Left cardiac atrium (tissue), 4 donors: ENCODE data around the gene SLC16A2. TPM values are rescaled to one million over a fixed set of nuclear protein-coding genes. Genes with fewer than 3 reads are reported as not detected.
"Not testable (repeated sequence)": the region's sequence is repeated elsewhere in the genome, so short reads cannot be mapped to it uniquely, and the experiment has no call there.

Source experiments
- ATAC-seq, 2 donors: fragments of 200-7000 bp; cut with Tn5 transposase; one replicate each; pipeline ENCODE4 v1.9.1; 2020; ENCODE audit warnings: mild to moderate bottlenecking in 2 of 2, moderate library complexity in 2 of 2
- DNase-seq: peaks from one replicate; pipeline ENCODE4 v3.0.0-alpha.2; 2020
- intact Hi-C, 2 donors: fragments of 100-400 bp; cut with DNase I; formaldehyde crosslinking; loops; one replicate each; pipeline versions ENCODE4 v1.14.1 to v1.15.1; 2022 to 2023
- total RNA-seq, 2 donors: library from RNA; stranded (reverse); fragmentation: NEBNext Ultra II Directional; extraction: Animal tissue kit (Norgen Biotek cat#: 25700); gene quantifications; one replicate each; pipeline ENCODE4 v1.2.1, GENCODE V29; 2021
- donor health status: DM: no; HTN: yes; CAD: no.
- donor health status: DM: no; HTN: yes; CAD: no; lungs with severe emphysema.
- donor health status: DM: yes; HTN: yes; CAD: no.
- donor health status: Dilated cardiomyopathy.

The SLC16A2 gene
- total RNA-seq, 2 donors from 2014 or later = 9.1 to 12.3 TPM

- intact Hi-C loops = no loop called here
- DNase-seq (no peak), ATAC-seq (no peak)
These were observed 72.5 kb downstream of the SLC16A2 start for GRCh38 chrX:74493806-74494205.

- no peak for ATAC-seq
- intact Hi-C loops = no loop called here
- DNase-seq = no peak
These were observed 77.6 kb downstream of the SLC16A2 start for GRCh38 chrX:74498924-74499323.

- ATAC-seq = no peak
- DNase-seq = no peak
- intact Hi-C loops = no loop called here
These were observed 78.8 kb downstream of the SLC16A2 start for GRCh38 chrX:74500067-74500466.

- DNase-seq (no peak), ATAC-seq (no peak)
- intact Hi-C loops = no loop called here
These were observed 79.3 kb downstream of the SLC16A2 start for GRCh38 chrX:74500555-74500954.

- ATAC-seq = no peak
- no peak for DNase-seq
- intact Hi-C loops = no loop called here
These were observed 84.1 kb downstream of the SLC16A2 start for GRCh38 chrX:74505437-74505836.

- intact Hi-C loops = no loop called here
- DNase-seq = no peak
- ATAC-seq = no peak
These were observed 85.2 kb downstream of the SLC16A2 start for GRCh38 chrX:74506317-74507115.

- no peak for DNase-seq
- intact Hi-C loops = no loop called here
- no peak for ATAC-seq
These were observed 85.9 kb downstream of the SLC16A2 start for GRCh38 chrX:74507191-74507590.

GRCh38 chrX:74509989-74510388 lies 88.7 kb downstream of the SLC16A2 start:
- DNase-seq (no peak), ATAC-seq (peak in 1 of 2 donors; percentile 74)
- intact Hi-C loops = no loop called here

- ATAC-seq (no peak), DNase-seq (no peak)
- intact Hi-C loops = no loop called here
These were observed 89.1 kb downstream of the SLC16A2 start for GRCh38 chrX:74510401-74510800.

- intact Hi-C loops = no loop called here
- ATAC-seq = no peak
- DNase-seq = no peak
These were observed 90.4 kb downstream of the SLC16A2 start for GRCh38 chrX:74511704-74512103.

GRCh38 chrX:74514384-74514783 lies 93.1 kb downstream of the SLC16A2 start:
- ATAC-seq (no peak), DNase-seq (no peak)
- intact Hi-C loops = no loop called here

GRCh38 chrX:74515356-74515755 lies 94.1 kb downstream of the SLC16A2 start:
- intact Hi-C loops = no loop called here
- no peak for DNase-seq
- no peak for ATAC-seq

- ATAC-seq, DNase-seq, intact Hi-C loops: not testable (repeated sequence)
These were observed 94.7 kb downstream of the SLC16A2 start for GRCh38 chrX:74516013-74516412.

- intact Hi-C loops = no loop called here
- DNase-seq (peak; percentile 43), ATAC-seq (peak; percentile 28 to 40)
These were observed 98.6 kb downstream of the SLC16A2 start for GRCh38 chrX:74519870-74520269.

GRCh38 chrX:74520291-74520690 lies 99.0 kb downstream of the SLC16A2 start:
- intact Hi-C loops = no loop called here
- ATAC-seq = no peak
- DNase-seq = no peak

- ATAC-seq (no peak), DNase-seq (no peak)
- intact Hi-C loops = no loop called here
These were observed 99.6 kb downstream of the SLC16A2 start for GRCh38 chrX:74520896-74521295.

GRCh38 chrX:74521961-74522751 lies 100.9 kb downstream of the SLC16A2 start:
- ATAC-seq (peak; percentile 69 to 75), DNase-seq (no peak)
- intact Hi-C loops = no loop called here

- intact Hi-C loops = no loop called here
- ATAC-seq = peak in 1 of 2 donors; percentile 52
- no peak for DNase-seq
These were observed 101.9 kb downstream of the SLC16A2 start for GRCh38 chrX:74523224-74523623.

GRCh38 chrX:74523870-74524735 lies 102.8 kb downstream of the SLC16A2 start:
- intact Hi-C loops = no loop called here
- DNase-seq (no peak), ATAC-seq (no peak)

- intact Hi-C loops = no loop called here
- ATAC-seq = no peak
- DNase-seq = no peak
These were observed 103.8 kb downstream of the SLC16A2 start for GRCh38 chrX:74525116-74525515.
